ENCODE data around the gene GPANK1. TPM values are rescaled to one million over a fixed set of nuclear protein-coding genes. Genes with fewer than 3 reads are reported as not detected.

Gene GPANK1
- total RNA-seq, 1 donor from 2014 or later = 19.2 TPM

GRCh38 chr6:31693535-31693934, 28.7 kb upstream of the GPANK1 start:
- H3K36me3 ChIP-seq = peaks cover 91% of the 10 kb centered on the region

GRCh38 chr6:31692886-31693285, 28.1 kb upstream of the GPANK1 start:
- intact Hi-C loops (cut with micrococcal nuclease) = no loop called here
- Histone ChIP-seq H3K4me3 (no peak overlapping the region), H3K9me3 (replicated peaks) (no peaks in the 10 kb centered on the region), H3K27me3 (ENCODE audit: low read depth) (no peaks in the 10 kb centered on the region), H3K4me1 (no peaks in the 10 kb centered on the region), H3K36me3 (peaks cover 96% of the 10 kb centered on the region), H3K27ac (replicated peaks) (no peak overlapping the region)
- DNase-seq = no peak
- no peak for TF ChIP-seq CTCF (IDR thresholded peaks at IDR 0.05; ENCODE audit: borderline replicate concordance)

More at GRCh38 chr6:31693535-31693934, 28.7 kb upstream of the GPANK1 start:
- Histone ChIP-seq H3K9me3 (replicated peaks) (no peaks in the 10 kb centered on the region), H3K27me3 (ENCODE audit: low read depth) (no peaks in the 10 kb centered on the region), H3K27ac (replicated peaks) (no peak overlapping the region), H3K4me3 (no peak overlapping the region), H3K4me1 (peaks cover 3% of the 10 kb centered on the region)
- no peak for DNase-seq
- no peak for TF ChIP-seq CTCF (IDR thresholded peaks at IDR 0.05; ENCODE audit: borderline replicate concordance)
- intact Hi-C loops (cut with micrococcal nuclease) = no loop called here

GRCh38 chr6:31692353-31692752, 27.6 kb upstream of the GPANK1 start:
- Histone ChIP-seq H3K27ac (replicated peaks) (no peak overlapping the region), H3K27me3 (ENCODE audit: low read depth) (no peaks in the 10 kb centered on the region), H3K4me1 (no peaks in the 10 kb centered on the region), H3K9me3 (replicated peaks) (no peaks in the 10 kb centered on the region), H3K4me3 (no peak overlapping the region), H3K36me3 (peaks cover 99% of the 10 kb centered on the region)
- intact Hi-C loops (cut with micrococcal nuclease) = no loop called here
- no peak for TF ChIP-seq CTCF (IDR thresholded peaks at IDR 0.05; ENCODE audit: borderline replicate concordance)
- no peak for DNase-seq

GRCh38 chr6:31691564-31692108, 26.8 kb upstream of the GPANK1 start:
- no peaks in the 10 kb centered on the region for H3K9me3 ChIP-seq (replicated peaks)
- no peaks in the 10 kb centered on the region for H3K27me3 ChIP-seq (ENCODE audit: low read depth)
- H3K4me3 ChIP-seq = no peak overlapping the region
- no peak for DNase-seq
- H3K4me1 ChIP-seq = no peaks in the 10 kb centered on the region
- no peak for TF ChIP-seq CTCF (IDR thresholded peaks at IDR 0.05; ENCODE audit: borderline replicate concordance)
- intact Hi-C loops (cut with micrococcal nuclease) = no loop called here
- H3K27ac ChIP-seq (replicated peaks) = no peak overlapping the region
- H3K36me3 ChIP-seq = peaks cover 99% of the 10 kb centered on the region

- no peaks in the 10 kb centered on the region for H3K9me3 ChIP-seq (replicated peaks)
- DNase-seq = no peak
- peaks cover 99% of the 10 kb centered on the region for H3K36me3 ChIP-seq
- no peak overlapping the region for H3K4me3 ChIP-seq
- H3K27ac ChIP-seq (replicated peaks) = no peak overlapping the region
- intact Hi-C loops (cut with micrococcal nuclease) = no loop called here
- H3K4me1 ChIP-seq = no peaks in the 10 kb centered on the region
- TF ChIP-seq CTCF (IDR thresholded peaks at IDR 0.05; ENCODE audit: borderline replicate concordance) = no peak
- no peaks in the 10 kb centered on the region for H3K27me3 ChIP-seq (ENCODE audit: low read depth)
Measured at GRCh38 chr6:31691078-31691463, 26.3 kb upstream of the GPANK1 start.
